IgD-negative memory B cell (primary cell): ENCODE results near the gene RNASEH1. TPM values are rescaled to one million over a fixed set of nuclear protein-coding genes. Genes with fewer than 3 reads are reported as not detected.
"Not testable (repeated sequence)": the region's sequence is repeated elsewhere in the genome, so short reads cannot be mapped to it uniquely, and the experiment has no call there.

Source experiments
- H3K27ac Mint-ChIP-seq, 3 donors: one replicate each; pipeline ENCODE4 v1.8.0; 2020 to 2022; ENCODE audit warnings: mild to moderate bottlenecking in 3 of 3, mixed read lengths in 3 of 3, moderate library complexity in 1 of 3
- H3K27me3 Mint-ChIP-seq: one replicate; pipeline ENCODE4 v1.8.0; 2021; ENCODE audit warnings: mixed read lengths
- H3K36me3 Mint-ChIP-seq: one replicate; pipeline ENCODE4 v1.8.0; 2020; ENCODE audit warnings: mild to moderate bottlenecking, mixed read lengths
- H3K4me1 Mint-ChIP-seq, 3 donors: one replicate each; pipeline ENCODE4 v1.8.0; 2020 to 2022; ENCODE audit warnings: mixed read lengths in 3 of 3, mild to moderate bottlenecking in 1 of 3
- H3K4me3 Mint-ChIP-seq, 4 donors: one replicate each; pipeline ENCODE4 v1.8.0; 2020 to 2022; ENCODE audit warnings: mild to moderate bottlenecking in 4 of 4, mixed read lengths in 4 of 4, moderate library complexity in 3 of 4
- H3K9me3 Mint-ChIP-seq, 3 donors: one replicate each; pipeline ENCODE4 v1.8.0; 2020 to 2021; ENCODE audit warnings: mixed read lengths in 3 of 3, mild to moderate bottlenecking in 1 of 3
- polyA plus RNA-seq: library from polyadenylated mRNA; unstranded; fragments of 300-500 nt; fragmentation: Illumina TruSeq; gene quantifications from one replicate; pipeline ENCODE4 v1.2.3, GENCODE V29; 2021

The RNASEH1 gene
- polyA plus RNA-seq, 1 donor from 2014 or later: 35.2 TPM

- Mint-ChIP-seq H3K27me3 (no peaks in the 10 kb centered on the region), H3K4me1 (peaks cover 25 to 35% (median 25%) of the 10 kb centered on the region in 3 donors), H3K9me3 (no peaks in the 10 kb centered on the region), H3K27ac (no peak overlapping the region), H3K36me3 (peaks cover 8% of the 10 kb centered on the region), H3K4me3 (no peak overlapping the region)
These were observed 22.3 kb upstream of the RNASEH1 start for GRCh38 chr2:3580449-3580848.

- Mint-ChIP-seq H3K4me1 (peaks cover 27 to 35% (median 28%) of the 10 kb centered on the region in 3 donors), H3K9me3 (no peaks in the 10 kb centered on the region), H3K27me3 (no peaks in the 10 kb centered on the region), H3K4me3 (peak overlapping the region in 1 of 4 donors; percentile 76), H3K36me3 (peaks cover 8% of the 10 kb centered on the region), H3K27ac (peak overlapping the region in 1 of 3 donors; percentile 59)
These were observed 20.9 kb upstream of the RNASEH1 start for GRCh38 chr2:3578987-3579386.

- Mint-ChIP-seq H3K4me3 (peak overlapping the region; percentile 84 to 93 (median 91)), H3K27ac (peak overlapping the region; percentile 87 to 97 (median 95)), H3K4me1 (peaks cover 27 to 35% (median 28%) of the 10 kb centered on the region in 3 donors)
- not testable (repeated sequence) for H3K36me3 Mint-ChIP-seq, H3K9me3 Mint-ChIP-seq, H3K27me3 Mint-ChIP-seq
These were observed 18.1 kb upstream of the RNASEH1 start for GRCh38 chr2:3576263-3576630.

GRCh38 chr2:3575534-3576262, 17.6 kb upstream of the RNASEH1 start:
- Mint-ChIP-seq H3K27ac (peak overlapping the region; percentile 87 to 97 (median 95)), H3K27me3 (no peaks in the 10 kb centered on the region), H3K36me3 (peaks cover 8% of the 10 kb centered on the region), H3K4me1 (peaks cover 27 to 35% (median 28%) of the 10 kb centered on the region in 3 donors), H3K9me3 (no peaks in the 10 kb centered on the region), H3K4me3 (peak overlapping the region; percentile 84 to 93 (median 91))

GRCh38 chr2:3574155-3574554, 16.0 kb upstream of the RNASEH1 start:
- peak overlapping the region in 2 of 3 donors; percentile 78 to 87 for H3K27ac Mint-ChIP-seq
- peaks cover 24 to 30% (median 24%) of the 10 kb centered on the region in 3 donors for H3K4me1 Mint-ChIP-seq
- peak overlapping the region in 2 of 4 donors; percentile 84 to 93 for H3K4me3 Mint-ChIP-seq
- H3K36me3 Mint-ChIP-seq: peaks cover 4% of the 10 kb centered on the region
- H3K9me3 Mint-ChIP-seq: no peaks in the 10 kb centered on the region
- no peaks in the 10 kb centered on the region for H3K27me3 Mint-ChIP-seq

GRCh38 chr2:3572620-3573019, 14.5 kb upstream of the RNASEH1 start:
- Mint-ChIP-seq H3K4me3 (peak overlapping the region in 1 of 4 donors; percentile 57), H3K4me1 (peaks cover 13 to 19% (median 18%) of the 10 kb centered on the region in 3 donors), H3K9me3 (no peaks in the 10 kb centered on the region), H3K27ac (no peak overlapping the region), H3K27me3 (no peaks in the 10 kb centered on the region), H3K36me3 (peaks cover 3% of the 10 kb centered on the region)

GRCh38 chr2:3571284-3571683, 13.2 kb upstream of the RNASEH1 start:
- Mint-ChIP-seq H3K27ac (peak overlapping the region in 1 of 3 donors; percentile 71), H3K9me3 (no peaks in the 10 kb centered on the region), H3K36me3 (no peaks in the 10 kb centered on the region), H3K27me3 (no peaks in the 10 kb centered on the region), H3K4me3 (peak overlapping the region in 1 of 4 donors; percentile 57), H3K4me1 (peaks cover 5 to 10% (median 7%) of the 10 kb centered on the region in 3 donors)

- H3K4me3 Mint-ChIP-seq, H3K9me3 Mint-ChIP-seq, H3K27me3 Mint-ChIP-seq, H3K27ac Mint-ChIP-seq, H3K36me3 Mint-ChIP-seq, H3K4me1 Mint-ChIP-seq: not testable (repeated sequence)
These were observed 11.5 kb upstream of the RNASEH1 start for GRCh38 chr2:3569656-3570055.

- Mint-ChIP-seq H3K9me3 (peaks cover 0 to 2% (median 0%) of the 10 kb centered on the region in 3 donors), H3K4me1 (peaks cover 9 to 23% (median 17%) of the 10 kb centered on the region in 3 donors), H3K27me3 (no peaks in the 10 kb centered on the region), H3K27ac (peak overlapping the region in 2 of 3 donors; percentile 69 to 79), H3K36me3 (peaks cover 5% of the 10 kb centered on the region), H3K4me3 (peak overlapping the region in 2 of 4 donors; percentile 38 to 68)
These were observed 8.7 kb upstream of the RNASEH1 start for GRCh38 chr2:3566806-3567205.

GRCh38 chr2:3565117-3565516, 7.0 kb upstream of the RNASEH1 start:
- Mint-ChIP-seq H3K27ac (peak overlapping the region in 1 of 3 donors; percentile 88), H3K27me3 (no peaks in the 10 kb centered on the region), H3K4me3 (peak overlapping the region in 2 of 4 donors; percentile 40 to 82)

GRCh38 chr2:3563521-3563976, 5.4 kb upstream of the RNASEH1 start:
- H3K36me3 Mint-ChIP-seq: peaks cover 8% of the 10 kb centered on the region
- H3K27ac Mint-ChIP-seq: peak overlapping the region; percentile 84 to 88 (median 86)
- H3K4me3 Mint-ChIP-seq: peak overlapping the region; percentile 67 to 97 (median 80)
- H3K27me3 Mint-ChIP-seq: no peaks in the 10 kb centered on the region
- H3K4me1 Mint-ChIP-seq: peaks cover 17 to 34% (median 33%) of the 10 kb centered on the region in 3 donors
- H3K9me3 Mint-ChIP-seq: peaks cover 0 to 2% (median 1%) of the 10 kb centered on the region in 3 donors

More at GRCh38 chr2:3565117-3565516, 7.0 kb upstream of the RNASEH1 start:
- peaks cover 5% of the 10 kb centered on the region for H3K36me3 Mint-ChIP-seq
- peaks cover 0 to 2% (median 1%) of the 10 kb centered on the region in 3 donors for H3K9me3 Mint-ChIP-seq
- H3K4me1 Mint-ChIP-seq: peaks cover 13 to 25% (median 24%) of the 10 kb centered on the region in 3 donors

- peaks cover 0 to 2% (median 1%) of the 10 kb centered on the region in 3 donors for H3K9me3 Mint-ChIP-seq
- H3K36me3 Mint-ChIP-seq: peaks cover 10% of the 10 kb centered on the region
- H3K27ac Mint-ChIP-seq: peak overlapping the region; percentile 97
- H3K4me3 Mint-ChIP-seq: peak overlapping the region; percentile 90 to 97 (median 96)
- no peaks in the 10 kb centered on the region for H3K27me3 Mint-ChIP-seq
- H3K4me1 Mint-ChIP-seq: peaks cover 22 to 25% (median 22%) of the 10 kb centered on the region in 3 donors
These were observed 411 bp downstream of the RNASEH1 start for GRCh38 chr2:3557639-3558204.

GRCh38 chr2:3553946-3554345, 4.2 kb downstream of the RNASEH1 start:
- peak overlapping the region in 1 of 4 donors; percentile 12 for H3K4me3 Mint-ChIP-seq
- H3K27me3 Mint-ChIP-seq: no peaks in the 10 kb centered on the region
- peaks cover 9 to 13% (median 10%) of the 10 kb centered on the region in 3 donors for H3K4me1 Mint-ChIP-seq
- no peak overlapping the region for H3K27ac Mint-ChIP-seq
- H3K9me3 Mint-ChIP-seq: no peaks in the 10 kb centered on the region
- peaks cover 10% of the 10 kb centered on the region for H3K36me3 Mint-ChIP-seq

GRCh38 chr2:3547915-3548314, 10.2 kb downstream of the RNASEH1 start:
- H3K27ac Mint-ChIP-seq: peak overlapping the region in 1 of 3 donors; percentile 12
- H3K36me3 Mint-ChIP-seq: peaks cover 24% of the 10 kb centered on the region
- peaks cover 0 to 3% (median 0%) of the 10 kb centered on the region in 3 donors for H3K4me1 Mint-ChIP-seq
- H3K27me3 Mint-ChIP-seq: no peaks in the 10 kb centered on the region
- no peaks in the 10 kb centered on the region for H3K9me3 Mint-ChIP-seq
- H3K4me3 Mint-ChIP-seq: no peak overlapping the region

GRCh38 chr2:3545788-3546478, 12.2 kb downstream of the RNASEH1 start:
- Mint-ChIP-seq H3K4me3 (no peak overlapping the region), H3K27me3 (no peaks in the 10 kb centered on the region), H3K27ac (no peak overlapping the region), H3K36me3 (peaks cover 21% of the 10 kb centered on the region), H3K9me3 (no peaks in the 10 kb centered on the region), H3K4me1 (peaks cover 0 to 3% (median 0%) of the 10 kb centered on the region in 3 donors)
